Mononuclear cell (primary cell): ENCODE results near the gene FN1. TPM values are rescaled to one million over a fixed set of nuclear protein-coding genes. Genes with fewer than 3 reads are reported as not detected.
"Not testable (repeated sequence)": the region's sequence is repeated elsewhere in the genome, so short reads cannot be mapped to it uniquely, and the experiment has no call there.

ENCODE experiments used
- H3K27me3 ChIP-seq: 2 replicates; pipeline ENCODE4 v1.6.0; 2011; ENCODE audit warnings: low read length, control low read depth; ENCODE audit not compliant: insufficient read depth
- H3K4me1 ChIP-seq: 2 replicates; pipeline ENCODE4 v1.5.1; 2011; ENCODE audit warnings: mild to moderate bottlenecking, low read length, control low read depth; ENCODE audit not compliant: insufficient read depth
- H3K4me3 ChIP-seq: 2 replicates; pipeline ENCODE4 v1.5.1; 2011; ENCODE audit warnings: mild to moderate bottlenecking, low read length, moderate library complexity
- H3K9me3 ChIP-seq: 2 replicates; pipeline ENCODE4 v1.5.1; 2011; ENCODE audit warnings: low read depth, mild to moderate bottlenecking, control low read depth, low read length
- total RNA-seq: library from RNA; depleted of rRNA; stranded (reverse); fragments of >200 nt; gene quantifications from one replicate; pipeline ENCODE4 v1.2.3, GENCODE V29; 2012

Gene FN1
- total RNA-seq, 1 donor, result 4.6 TPM

GRCh38 chr2:215419769-215420470 is 15.9 kb downstream of the FN1 start:
- Histone ChIP-seq H3K9me3 (no peaks in the 10 kb centered on the region), H3K27me3 (peaks cover 17% of the 10 kb centered on the region), H3K4me3 (no peak overlapping the region), H3K4me1 (no peaks in the 10 kb centered on the region)

- no peaks in the 10 kb centered on the region for H3K4me1 ChIP-seq
- no peaks in the 10 kb centered on the region for H3K9me3 ChIP-seq
- H3K27me3 ChIP-seq, result peaks cover 21% of the 10 kb centered on the region
- no peak overlapping the region for H3K4me3 ChIP-seq
Measured at GRCh38 chr2:215419113-215419512, 16.8 kb downstream of the FN1 start.

DNA sequence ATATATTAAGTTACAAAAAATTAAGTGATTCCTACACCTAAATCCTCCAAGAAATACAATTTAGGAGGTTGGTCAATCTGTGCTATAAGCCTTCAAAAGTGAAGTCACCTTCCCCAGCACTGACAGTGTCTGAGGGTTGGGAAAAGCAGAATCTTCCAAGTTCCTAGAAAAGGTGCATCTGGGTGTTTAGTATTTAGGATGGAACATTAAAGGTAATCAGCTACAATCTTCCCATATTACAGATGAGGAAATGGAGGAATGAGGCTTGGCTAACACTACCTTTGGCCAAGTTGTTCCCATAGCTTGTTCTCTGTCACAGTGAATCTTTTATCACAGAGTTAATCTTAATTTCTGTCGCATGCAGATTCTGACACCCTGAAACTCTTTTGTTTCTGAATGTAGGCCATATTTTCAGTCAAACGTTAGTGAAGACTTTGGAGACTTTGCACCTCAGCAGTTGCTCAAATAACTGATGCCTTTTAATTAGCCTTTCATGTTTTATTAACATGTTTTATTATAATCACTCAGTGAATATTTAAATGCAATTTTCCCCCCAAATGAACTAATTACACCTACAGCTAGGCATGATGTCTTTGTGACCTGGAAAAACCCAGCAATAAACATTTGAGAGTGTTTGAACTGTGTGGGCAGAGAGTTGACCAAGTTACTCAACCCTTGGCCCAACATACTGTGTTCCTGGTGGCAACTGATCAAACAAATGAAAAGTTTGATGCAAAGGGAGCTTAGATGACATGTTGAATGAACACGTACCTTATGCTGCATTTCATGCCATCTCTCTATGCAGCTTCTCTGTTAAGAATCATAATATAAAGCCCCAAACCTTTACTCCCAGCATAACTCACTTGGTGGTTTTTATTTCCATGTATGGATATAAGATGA is 17.6 kb downstream of the FN1 start:
- H3K27me3 ChIP-seq, result peaks cover 20% of the 10 kb centered on the region
- no peaks in the 10 kb centered on the region for H3K4me1 ChIP-seq
- H3K9me3 ChIP-seq, result no peaks in the 10 kb centered on the region
- H3K4me3 ChIP-seq, result no peak overlapping the region

GRCh38 chr2:215417400-215417951 is 18.4 kb downstream of the FN1 start:
- Histone ChIP-seq H3K4me1 (no peaks in the 10 kb centered on the region), H3K9me3 (no peaks in the 10 kb centered on the region), H3K4me3 (no peak overlapping the region), H3K27me3 (peaks cover 18% of the 10 kb centered on the region)

DNA sequence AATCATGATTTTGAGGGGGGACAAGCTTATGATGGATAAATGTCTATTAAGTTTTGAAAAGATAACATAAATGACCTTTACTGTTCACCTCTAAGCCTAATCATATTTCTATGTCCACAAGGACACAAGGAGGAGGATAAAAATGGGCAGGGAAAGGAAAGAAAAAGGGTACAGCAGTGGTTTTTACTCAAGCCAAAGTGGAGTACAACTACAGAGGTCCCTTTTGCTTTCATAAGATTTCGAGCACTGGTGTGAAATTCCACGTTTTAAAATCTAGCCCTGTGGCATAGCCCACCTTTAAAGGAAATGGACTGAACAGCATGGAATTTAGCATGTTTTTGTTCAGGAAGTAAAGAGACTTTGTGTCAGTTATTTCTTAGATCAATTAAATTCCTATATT is 19.2 kb downstream of the FN1 start:
- Histone ChIP-seq H3K4me1 (no peaks in the 10 kb centered on the region), H3K9me3 (no peaks in the 10 kb centered on the region), H3K4me3 (no peak overlapping the region), H3K27me3 (peaks cover 13% of the 10 kb centered on the region)

- H3K4me1 ChIP-seq, result no peaks in the 10 kb centered on the region
- no peaks in the 10 kb centered on the region for H3K9me3 ChIP-seq
- H3K27me3 ChIP-seq, result peaks cover 13% of the 10 kb centered on the region
- H3K4me3 ChIP-seq, result no peak overlapping the region
Measured at GRCh38 chr2:215415820-215416577, 19.9 kb downstream of the FN1 start.

- H3K4me1 ChIP-seq, result no peaks in the 10 kb centered on the region
- H3K4me3 ChIP-seq, result no peak overlapping the region
- peaks cover 13% of the 10 kb centered on the region for H3K27me3 ChIP-seq
- H3K9me3 ChIP-seq, result no peaks in the 10 kb centered on the region
Measured at GRCh38 chr2:215415218-215415617, 20.6 kb downstream of the FN1 start.

DNA sequence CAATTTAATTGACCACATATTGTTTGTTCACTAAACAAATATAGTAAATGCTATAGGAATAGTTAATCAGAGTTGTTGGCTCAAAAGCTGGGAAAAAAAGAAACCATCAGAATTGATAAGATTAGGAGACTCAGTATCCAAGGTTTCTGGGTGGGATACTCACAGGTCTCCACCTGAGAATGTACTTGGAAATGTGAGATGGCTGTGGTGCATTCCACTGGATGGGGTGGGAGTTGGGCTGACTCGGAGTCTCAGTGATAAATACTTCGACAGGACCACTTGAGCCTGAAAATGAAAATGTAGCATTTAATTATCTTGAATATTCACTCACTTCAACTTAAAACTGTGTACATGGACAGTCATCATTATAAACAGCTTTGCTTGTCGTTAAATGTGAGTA is 21.2 kb downstream of the FN1 start:
- Histone ChIP-seq H3K27me3 (peaks cover 13% of the 10 kb centered on the region), H3K9me3 (no peaks in the 10 kb centered on the region), H3K4me3 (no peak overlapping the region), H3K4me1 (no peaks in the 10 kb centered on the region)

GRCh38 chr2:215413974-215414373 is 21.9 kb downstream of the FN1 start:
- no peak overlapping the region for H3K4me3 ChIP-seq
- H3K9me3 ChIP-seq, result no peaks in the 10 kb centered on the region
- H3K27me3 ChIP-seq, result peaks cover 13% of the 10 kb centered on the region
- H3K4me1 ChIP-seq, result no peaks in the 10 kb centered on the region

DNA sequence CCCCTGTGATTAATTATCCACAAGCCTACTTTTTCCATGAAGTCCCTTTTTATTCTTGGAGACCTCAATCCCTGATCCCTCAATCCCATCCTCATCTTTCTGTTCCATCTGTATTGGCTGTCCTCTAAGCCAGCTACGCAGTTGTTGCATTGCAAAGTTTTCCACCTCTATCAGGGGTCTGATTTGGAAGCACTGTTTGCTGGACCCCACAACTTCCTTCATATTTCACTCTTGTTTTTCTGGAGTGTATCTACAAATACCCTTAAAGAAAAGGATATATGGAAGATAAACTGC is 22.4 kb downstream of the FN1 start:
- H3K4me1 ChIP-seq, result no peaks in the 10 kb centered on the region

DNA sequence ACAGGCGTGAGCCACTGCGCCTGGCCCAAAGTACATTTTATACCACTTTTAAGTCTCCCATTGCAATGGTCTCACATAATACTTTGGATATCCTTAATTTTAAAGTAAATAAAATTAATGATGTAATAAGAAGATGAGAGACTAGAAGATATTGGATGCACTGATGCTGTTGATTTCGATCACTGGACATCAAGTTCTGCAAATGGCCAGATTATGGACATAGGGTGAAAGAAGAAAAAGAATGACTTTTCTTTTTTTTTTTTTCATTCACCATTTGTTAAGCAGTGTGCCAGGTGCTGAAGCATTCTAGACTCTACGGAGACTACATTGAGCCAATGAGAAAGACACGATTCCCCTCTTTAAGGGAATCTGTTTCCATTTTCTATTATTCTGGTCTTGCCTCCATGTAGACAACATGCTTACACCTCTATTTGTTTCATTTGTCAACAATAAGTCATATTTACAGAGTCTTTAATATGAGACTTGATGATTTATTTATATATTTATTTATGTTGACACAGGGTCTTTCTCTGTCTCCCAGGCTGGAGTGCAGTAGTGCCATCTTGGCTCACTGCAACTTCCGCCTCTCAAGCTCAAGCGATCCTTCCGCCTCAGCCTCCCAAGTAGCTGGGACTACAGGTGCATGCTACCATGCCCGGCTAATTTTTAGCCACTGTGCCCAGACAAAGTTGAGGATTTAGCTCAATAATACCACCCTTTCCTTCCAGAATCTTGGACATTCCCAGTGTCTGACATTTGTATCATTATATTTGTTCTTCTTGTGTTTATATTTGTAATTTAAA is 23.7 kb downstream of the FN1 start:
- no peak overlapping the region for H3K4me3 ChIP-seq
- H3K27me3 ChIP-seq, result peaks cover 6% of the 10 kb centered on the region
- no peaks in the 10 kb centered on the region for H3K4me1 ChIP-seq
- no peaks in the 10 kb centered on the region for H3K9me3 ChIP-seq

More for the DNA sequence above, 22.4 kb downstream of the FN1 start:
- Histone ChIP-seq H3K27me3 (peaks cover 11% of the 10 kb centered on the region), H3K9me3 (no peaks in the 10 kb centered on the region), H3K4me3 (no peak overlapping the region)

- no peaks in the 10 kb centered on the region for H3K9me3 ChIP-seq
- H3K27me3 ChIP-seq, result peaks cover 6% of the 10 kb centered on the region
- no peaks in the 10 kb centered on the region for H3K4me1 ChIP-seq
- no peak overlapping the region for H3K4me3 ChIP-seq
Measured at GRCh38 chr2:215410932-215411285, 25.0 kb downstream of the FN1 start.

DNA sequence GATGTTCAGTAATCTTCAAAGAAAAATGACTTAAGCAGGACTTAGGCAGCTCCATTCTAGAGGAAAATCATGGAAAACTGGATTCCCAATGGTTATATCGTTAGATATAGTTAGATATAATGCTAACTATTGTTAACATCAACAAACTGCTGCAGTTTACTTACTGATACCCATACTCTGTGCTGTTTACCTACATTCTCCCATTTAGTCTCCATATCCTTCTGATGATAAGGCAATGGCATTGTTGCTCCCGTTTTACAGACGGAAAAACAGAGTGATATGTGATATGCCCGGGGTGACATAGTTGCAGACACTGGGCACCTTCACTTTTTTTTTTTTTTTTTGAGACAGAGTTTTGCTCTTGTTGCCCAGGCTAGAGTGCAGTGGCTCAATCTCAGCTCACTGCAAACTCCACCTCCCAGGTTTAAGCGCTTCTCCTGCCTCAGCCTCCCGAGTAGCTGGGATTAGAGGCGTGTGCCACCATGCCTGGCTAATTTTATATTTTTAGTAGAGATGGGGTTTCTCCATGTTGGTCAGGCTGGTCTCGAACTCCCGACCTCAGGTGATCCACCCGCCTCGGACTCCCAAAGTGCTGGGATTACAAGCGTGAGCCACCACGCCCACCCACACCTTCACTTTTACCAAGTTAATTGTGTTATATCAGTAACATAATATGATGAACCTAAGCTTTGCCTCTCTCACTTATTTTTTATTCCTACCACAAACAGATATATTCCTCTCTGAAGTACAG is 25.5 kb downstream of the FN1 start:
- not testable (repeated sequence) for H3K4me3 ChIP-seq, H3K27me3 ChIP-seq, H3K4me1 ChIP-seq, H3K9me3 ChIP-seq
